NT2/D1 (cell line): ENCODE data around the gene MAN1A2.

Source experiments
- YY1 ChIP-seq: IDR thresholded peaks from 2 replicates; pipeline ENCODE4 v1.6.1; 2011; ENCODE audit not compliant: insufficient read length, insufficient read depth
- ZNF274 ChIP-seq: IDR thresholded peaks from 2 replicates; pipeline ENCODE4 v1.6.1; 2011; ENCODE audit warnings: mild to moderate bottlenecking, low read depth, low read length

DNA sequence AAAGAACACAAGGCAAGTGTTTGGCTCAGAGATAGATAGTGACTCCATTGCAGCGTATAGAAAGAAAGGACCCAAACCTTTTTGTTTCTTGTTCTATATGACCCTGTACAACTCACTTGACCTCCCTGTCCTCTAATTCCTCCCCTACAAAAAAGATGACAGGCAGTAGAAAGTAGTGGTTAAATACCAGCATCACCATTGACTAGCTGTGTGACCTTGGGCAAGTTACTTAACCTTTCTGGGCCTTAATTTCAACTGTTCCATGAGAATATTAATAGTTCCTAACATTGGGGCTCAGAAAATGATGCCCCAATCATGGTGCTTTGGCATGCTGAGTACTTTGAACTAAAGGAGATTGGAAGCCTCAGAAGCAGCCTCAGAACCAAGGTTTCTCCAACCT, 46.7 kb upstream of the MAN1A2 start:
- TF ChIP-seq ZNF274: no peak
- TF ChIP-seq YY1: no peak
